HepG2 (cell line): ENCODE measurements around the gene GALK2.

Experiments used
- ARNTL ChIP-seq: sonication (generic); formaldehyde crosslinking; IDR thresholded peaks from 2 replicates; pipeline ENCODE4 v1.4.0; 2020; ENCODE audit warnings: mild to moderate bottlenecking, missing genetic modification reagents
- ATF1 ChIP-seq: IDR thresholded peaks from 2 replicates; pipeline ENCODE4 v1.6.1; 2016; ENCODE audit warnings: mild to moderate bottlenecking, control low read depth
- CEBPZ ChIP-seq: IDR thresholded peaks from 2 replicates; pipeline ENCODE4 v1.6.1; 2012; ENCODE audit warnings: low read length, improper control_type of control experiment
- HDAC2 ChIP-seq: sonication (generic); formaldehyde crosslinking; IDR thresholded peaks from 2 replicates; pipeline ENCODE4 v1.4.0; 2020; ENCODE audit warnings: missing genetic modification reagents
- HNF4G ChIP-seq, 2 experiments: sonication (generic) in 1 of 2; formaldehyde crosslinking in 1 of 2; IDR thresholded peaks; 2 replicates each; pipeline versions ENCODE4 v1.4.0 to v1.6.1; 2011 to 2020; ENCODE audit warnings: borderline replicate concordance in 2 of 2, low read depth in 2 of 2, mild to moderate bottlenecking in 2 of 2, low read length in 1 of 2, missing genetic modification reagents in 1 of 2, moderate library complexity in 1 of 2
- KLF16 ChIP-seq, 2 experiments: sonication (generic) in 1 of 2; formaldehyde crosslinking in 1 of 2; IDR thresholded peaks; 2 replicates each; pipeline versions ENCODE4 v1.6.1 to v1.8.0; 2016 to 2023; ENCODE audit warnings: missing genetic modification reagents in 2 of 2, missing compliant biosample characterization in 1 of 2
- NFIC ChIP-seq: IDR thresholded peaks from 2 replicates; pipeline ENCODE4 v1.6.1; 2012; ENCODE audit warnings: mild to moderate bottlenecking, low read length, inconsistent platforms
- RXRB ChIP-seq: IDR thresholded peaks from 2 replicates; pipeline ENCODE4 v1.6.1; 2016; ENCODE audit warnings: borderline replicate concordance, missing genetic modification reagents, missing compliant biosample characterization
- TAF1 ChIP-seq: sonication (generic); formaldehyde crosslinking; IDR thresholded peaks from 2 replicates; pipeline ENCODE4 v1.4.0; 2020; ENCODE audit warnings: missing genetic modification reagents
- TGIF2 ChIP-seq: IDR thresholded peaks from 2 replicates; pipeline ENCODE4 v1.6.1; 2016; ENCODE audit warnings: control low read depth, missing compliant biosample characterization

GRCh38 chr15:49379996-49380395, 209.9 kb downstream of the GALK2 start:
- TF ChIP-seq TGIF2 (CRISPR knock-in tag) (no peak), HDAC2 (no peak), TAF1 (CRISPR knock-in tag) (no peak), ARNTL (no peak), KLF16 (CRISPR knock-in tag; IDR thresholded peaks at IDR 0.05) (no peak), NFIC (no peak), RXRB (CRISPR knock-in tag) (no peak), HNF4G (IDR thresholded peaks at IDR 0.05; ENCODE audit: borderline replicate concordance, low read depth, low read length) (no peak), HNF4G (CRISPR knock-in tag; IDR thresholded peaks at IDR 0.05; ENCODE audit: borderline replicate concordance, low read depth) (no peak), ATF1 (CRISPR knock-in tag) (no peak), CEBPZ (no peak)
